Tibial artery (tissue), 4 donors: ENCODE data around the gene ASCC1.

Source experiments
- DNase-seq, 2 donors: peaks; one replicate each; pipeline ENCODE4 v3.0.0-alpha.2; 2019
- H3K27ac ChIP-seq, 2 donors: fragments of 200-600 bp; sonication (generic) in 1 of 2; 1 replicate in 1 of 2; 2 replicates in 1 of 2; pipeline ENCODE4 v1.5.1; 2018 to 2019; ENCODE audit warnings: mild to moderate bottlenecking in 1 of 2
- H3K27me3 ChIP-seq, 2 donors: fragments of 200-600 bp; sonication (generic) in 1 of 2; one replicate each; pipeline versions ENCODE4 v1.5.1 to v1.6.0; 2016 to 2019
- H3K36me3 ChIP-seq, 3 donors: fragments of 200-600 bp; sonication (generic) in 2 of 3; one replicate each; pipeline ENCODE4 v1.5.1; 2016 to 2019; ENCODE audit warnings: mild to moderate bottlenecking in 2 of 3
- H3K4me1 ChIP-seq, 4 donors: fragments of 200-600 bp; sonication (generic) in 2 of 4; 1 replicate in 3 of 4; 2 replicates in 1 of 4; pipeline ENCODE4 v1.5.1; 2016 to 2019
- H3K4me3 ChIP-seq, 2 donors: fragments of 200-600 bp; sonication (generic) in 1 of 2; 1 replicate in 1 of 2; 2 replicates in 1 of 2; pipeline ENCODE4 v1.5.1; 2018 to 2019; ENCODE audit warnings: mild to moderate bottlenecking in 2 of 2
- H3K9me3 ChIP-seq, 3 donors: fragments of 200-600 bp; sonication (generic) in 1 of 3; one replicate each; pipeline ENCODE4 v1.5.1; 2016 to 2019
- CTCF ChIP-seq, 2 experiments: fragments of 200-600 bp in 1 of 2; fragments of 450-650 bp in 1 of 2; IDR thresholded peaks; one replicate each; pipeline ENCODE4 v1.5.1; 2017 to 2019; ENCODE audit warnings: antibody characterized with exemption in 2 of 2, mild to moderate bottlenecking in 1 of 2, moderate library complexity in 1 of 2
- intact Hi-C: fragments of 100-400 bp; cut with DNase I; formaldehyde crosslinking; loops from one replicate; pipeline ENCODE4 v1.15.0; 2023; ENCODE audit warnings: low total_unique reads

ASCC1 gene

GRCh38 chr10:72243822-72244437, 27.9 kb upstream of the ASCC1 start:
- intact Hi-C loops, result loop anchor here (10.0 kb wide), 1 partner anchor 259 kb away; no protein-coding TSS in a partner anchor
- DNase-seq, result peak; percentile 92 to 95
- H3K4me1 ChIP-seq, result peaks cover 7 to 77% (median 68%) of the 10 kb centered on the region in 4 donors
- peak; percentile 31 to 44 for TF ChIP-seq CTCF (IDR thresholded peaks at IDR 0.05)
- H3K27ac ChIP-seq, result peak overlapping the region; percentile 85 to 91
- H3K4me3 ChIP-seq, result no peak overlapping the region
- H3K36me3 ChIP-seq, result no peaks in the 10 kb centered on the region
- no peaks in the 10 kb centered on the region for H3K27me3 ChIP-seq
- no peaks in the 10 kb centered on the region for H3K9me3 ChIP-seq

DNA sequence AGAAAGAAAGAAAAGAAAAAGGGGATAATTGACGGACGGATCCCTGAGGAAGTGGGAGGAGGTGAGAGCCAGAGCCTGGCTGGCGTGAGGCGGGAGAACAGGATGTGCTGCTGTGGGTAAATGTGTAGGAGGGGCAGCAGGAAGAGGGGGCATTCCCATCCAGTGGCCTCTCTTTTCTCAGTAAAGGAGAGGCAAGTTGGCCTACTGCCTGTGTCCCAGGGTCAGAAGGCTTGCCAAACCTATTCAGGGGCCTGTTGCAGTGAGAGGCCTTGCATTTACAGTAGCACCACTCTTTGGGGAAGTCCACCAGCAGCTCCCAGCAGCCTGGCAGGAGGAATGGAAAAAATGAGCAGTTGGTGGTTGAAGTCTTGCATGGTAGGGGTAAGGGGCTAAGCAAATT, 26.6 kb upstream of the ASCC1 start:
- Histone ChIP-seq H3K36me3 (peaks cover 0 to 10% (median 0%) of the 10 kb centered on the region in 3 donors), H3K27ac (peak overlapping the region; percentile 85 to 91), H3K4me3 (no peak overlapping the region), H3K27me3 (no peaks in the 10 kb centered on the region), H3K4me1 (peaks cover 7 to 65% (median 60%) of the 10 kb centered on the region in 4 donors), H3K9me3 (no peaks in the 10 kb centered on the region)
- no peak for TF ChIP-seq CTCF (IDR thresholded peaks at IDR 0.05)
- DNase-seq, result peak; percentile 88 to 93
- intact Hi-C loops, result loop anchor here (10.0 kb wide), 1 partner anchor 258 kb away; no protein-coding TSS in a partner anchor

DNA sequence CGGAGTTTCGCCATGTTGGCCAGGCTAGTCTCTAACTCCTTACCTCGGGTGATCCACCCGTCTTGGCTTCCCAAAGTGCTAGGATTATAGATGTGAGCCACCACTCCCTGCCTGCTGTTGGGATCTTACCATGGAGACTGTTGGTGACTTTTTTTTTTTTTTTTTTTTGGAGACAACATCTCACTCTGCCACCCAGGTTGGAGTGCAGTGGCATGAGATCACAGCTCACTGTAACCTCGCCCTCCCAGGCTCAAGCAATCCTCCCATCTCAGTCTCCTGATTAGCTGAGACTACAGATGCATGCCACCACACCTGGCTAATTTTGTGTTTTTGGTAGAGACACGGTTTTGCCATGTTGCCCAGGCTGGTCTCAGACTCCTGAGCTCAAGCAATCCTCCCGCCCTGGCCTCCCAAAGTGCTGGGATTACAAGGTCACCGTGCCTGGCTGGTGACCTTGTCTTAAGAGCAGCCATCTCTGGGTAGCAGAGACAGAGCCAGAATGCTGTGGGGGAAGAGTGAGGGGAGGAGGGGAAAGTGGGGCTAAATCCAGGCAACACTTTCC, 25.7 kb upstream of the ASCC1 start:
- Histone ChIP-seq H3K27me3 (no peaks in the 10 kb centered on the region), H3K36me3 (peaks cover 5 to 19% (median 6%) of the 10 kb centered on the region in 3 donors), H3K27ac (peak overlapping the region; percentile 85 to 91), H3K4me1 (peaks cover 0 to 56% (median 51%) of the 10 kb centered on the region in 4 donors), H3K9me3 (no peaks in the 10 kb centered on the region), H3K4me3 (no peak overlapping the region)
- TF ChIP-seq CTCF (IDR thresholded peaks at IDR 0.05), result no peak
- no peak for DNase-seq
- intact Hi-C loops, result loop anchor here (10.0 kb wide), 1 partner anchor 257 kb away; no protein-coding TSS in a partner anchor

DNA sequence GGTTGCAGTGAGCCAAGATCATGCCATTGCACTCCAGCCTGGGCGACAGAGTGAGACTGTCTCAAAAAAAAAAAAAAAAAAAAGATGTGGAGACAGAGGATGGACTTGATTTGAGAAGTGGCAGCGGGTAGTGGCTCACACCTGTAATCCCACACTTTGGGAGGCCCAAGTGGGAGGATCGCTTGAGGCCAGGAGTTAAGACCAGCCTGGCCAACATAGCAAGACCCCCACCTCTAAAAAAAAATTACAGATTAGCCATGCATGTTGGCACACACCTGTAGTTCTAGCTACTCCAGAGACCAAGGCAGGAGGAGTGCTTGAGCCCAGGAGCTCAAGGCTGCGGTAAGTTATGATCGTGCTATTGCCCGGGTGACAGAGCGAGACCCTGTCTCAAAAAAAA, 24.3 kb upstream of the ASCC1 start:
- Histone ChIP-seq H3K27ac (peak overlapping the region in 1 of 2 donors; percentile 85), H3K4me1 (peaks cover 0 to 51% (median 37%) of the 10 kb centered on the region in 4 donors), H3K27me3 (no peaks in the 10 kb centered on the region), H3K4me3 (no peak overlapping the region), H3K9me3 (no peaks in the 10 kb centered on the region), H3K36me3 (peaks cover 6 to 33% (median 19%) of the 10 kb centered on the region in 3 donors)
- no peak for TF ChIP-seq CTCF (IDR thresholded peaks at IDR 0.05)
- intact Hi-C loops, result loop anchor here (10.0 kb wide), 1 partner anchor 256 kb away; no protein-coding TSS in a partner anchor
- DNase-seq, result no peak

DNA sequence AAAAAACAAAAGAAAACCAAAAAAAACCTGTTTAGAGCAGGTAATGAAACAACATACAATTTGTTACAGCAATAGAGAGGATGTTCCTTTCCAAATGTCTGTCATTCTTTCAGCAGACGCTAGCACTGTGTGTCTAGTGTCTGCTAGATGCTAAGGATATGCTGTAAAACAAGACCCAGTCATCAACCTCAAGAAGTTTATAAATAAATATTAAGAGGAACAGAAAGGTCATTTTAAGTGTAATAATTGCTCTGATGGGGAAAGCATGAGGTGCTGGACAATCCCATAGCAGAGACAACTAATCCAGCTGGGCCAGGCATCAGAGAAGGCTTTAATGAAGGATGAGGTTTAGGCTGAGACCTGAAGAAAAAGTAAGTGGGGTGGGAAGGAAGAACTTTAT, 23.3 kb upstream of the ASCC1 start:
- H3K27ac ChIP-seq, result no peak overlapping the region
- no peaks in the 10 kb centered on the region for H3K27me3 ChIP-seq
- no peak for TF ChIP-seq CTCF (IDR thresholded peaks at IDR 0.05)
- no peak overlapping the region for H3K4me3 ChIP-seq
- intact Hi-C loops, result no loop called here
- H3K36me3 ChIP-seq, result peaks cover 14 to 43% (median 29%) of the 10 kb centered on the region in 3 donors
- no peak for DNase-seq
- H3K4me1 ChIP-seq, result peaks cover 0 to 42% (median 27%) of the 10 kb centered on the region in 4 donors
- no peaks in the 10 kb centered on the region for H3K9me3 ChIP-seq
